ENCODE results near the gene DRC7. TPM values are rescaled to one million over a fixed set of nuclear protein-coding genes. Genes with fewer than 3 reads are reported as not detected.

The DRC7 gene
- total RNA-seq, 1 experiment from 2014 or later, result not detected

GRCh38 chr16:57701759-57702371 is 7.3 kb downstream of the DRC7 start:
- no TSS peak for BruUV-seq (replicated peaks)
- no peak overlapping the region for H3K4me3 ChIP-seq (ENCODE audit: low read depth in 2 of 2, low read length in 2 of 2)
- intact Hi-C loops (cut with micrococcal nuclease; ENCODE audit: unreplicated experiment) (no loop called here), in situ Hi-C loops (cut with HindIII; ENCODE audit: low pct_unique_long_range_greater_than_20kb, low sequenced_read_pairs) (no loop called here)
- ChIA-PET CTCF (no interaction called here), POLR2A (no interaction called here)
- no peaks in the 10 kb centered on the region for H3K9me3 ChIP-seq (ENCODE audit: control insufficient read depth, insufficient read depth, low read depth, low read length)
- H3K4me1 ChIP-seq (ENCODE audit: control insufficient read depth, insufficient read depth, low read length), result no peaks in the 10 kb centered on the region
- no peaks in the 10 kb centered on the region for H3K27me3 ChIP-seq (ENCODE audit: control insufficient read depth, insufficient read depth, low read length)
- H3K27ac ChIP-seq (ENCODE audit: low read length), result no peak overlapping the region
- ATAC-seq (no peak), DNase-seq (ENCODE audit: low read depth, low spot score) (no peak)
- H3K36me3 ChIP-seq (ENCODE audit: control insufficient read depth, insufficient read depth, low read length), result no peaks in the 10 kb centered on the region
- TF ChIP-seq SIN3A (IDR thresholded peaks at IDR 0.05; ENCODE audit: borderline replicate concordance, insufficient read depth, low read depth, low read length) (no peak), REST (IDR thresholded peaks at IDR 0.05; ENCODE audit: insufficient read depth in 1 of 2, low read depth in 2 of 2, low read length in 1 of 2) (no peak), POLR2AphosphoS5 (IDR thresholded peaks at IDR 0.05; ENCODE audit: low read depth, low read length) (no peak), TCF7L2 (IDR thresholded peaks at IDR 0.05; ENCODE audit: low read depth, low read length) (no peak), CTCF (IDR thresholded peaks at IDR 0.05) (no peak)

DNA sequence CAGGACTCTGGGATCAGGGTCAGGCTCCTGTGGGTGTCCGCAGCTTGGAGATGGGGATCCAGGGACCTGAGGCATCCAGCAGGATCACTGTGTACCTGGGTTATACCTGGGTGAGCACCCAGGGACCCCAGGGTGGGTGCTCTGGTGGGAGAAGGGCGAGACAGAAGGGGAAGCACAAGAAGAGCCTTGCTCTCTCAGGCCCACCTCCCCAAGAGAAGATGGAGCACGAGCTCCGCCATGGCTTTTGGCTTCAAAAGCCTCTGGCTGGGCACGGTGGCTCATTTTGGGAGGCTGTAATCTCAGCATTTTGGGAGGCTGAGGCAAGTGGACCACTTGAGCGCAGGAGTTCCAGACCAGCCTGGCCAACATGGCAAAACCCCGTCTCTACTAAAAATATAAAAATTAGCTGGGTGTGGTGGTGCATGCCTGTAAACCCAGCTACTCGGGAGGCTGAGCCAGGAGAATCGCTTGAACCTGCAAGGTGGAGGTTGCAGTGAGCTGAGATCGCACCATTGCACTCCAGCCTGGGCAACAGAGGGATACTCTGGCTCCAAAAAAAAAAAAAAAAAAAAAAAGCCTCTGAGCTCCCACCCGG is 8.9 kb downstream of the DRC7 start:
- CTCF ChIA-PET, result no interaction called here
- Histone ChIP-seq H3K9me3 (ENCODE audit: control insufficient read depth, insufficient read depth, low read depth, low read length) (no peaks in the 10 kb centered on the region), H3K27me3 (ENCODE audit: control insufficient read depth, insufficient read depth, low read length) (no peaks in the 10 kb centered on the region), H3K4me1 (ENCODE audit: control insufficient read depth, insufficient read depth, low read length) (no peaks in the 10 kb centered on the region), H3K4me3 (ENCODE audit: low read depth in 2 of 2, low read length in 2 of 2) (no peak overlapping the region), H3K36me3 (ENCODE audit: control insufficient read depth, insufficient read depth, low read length) (no peaks in the 10 kb centered on the region), H3K27ac (ENCODE audit: low read length) (no peak overlapping the region)
- ATAC-seq (no peak), DNase-seq (ENCODE audit: low read depth, low spot score) (no peak)
- TF ChIP-seq POLR2AphosphoS5 (IDR thresholded peaks at IDR 0.05; ENCODE audit: low read depth, low read length), result no peak
- no peak for TF ChIP-seq TCF7L2 (IDR thresholded peaks at IDR 0.05; ENCODE audit: low read depth, low read length)
- no peak for TF ChIP-seq SIN3A (IDR thresholded peaks at IDR 0.05; ENCODE audit: borderline replicate concordance, insufficient read depth, low read depth, low read length)
- no peak for TF ChIP-seq REST (IDR thresholded peaks at IDR 0.05; ENCODE audit: insufficient read depth in 1 of 2, low read depth in 2 of 2, low read length in 1 of 2)
- no peak for TF ChIP-seq CTCF (IDR thresholded peaks at IDR 0.05)
- POLR2A ChIA-PET, result interaction anchor here (0.6 kb wide), 1 partner anchor 98 kb away, joined by 5 read pairs; no protein-coding TSS in a partner anchor
- no TSS peak for BruUV-seq (replicated peaks)
- in situ Hi-C loops (cut with HindIII; ENCODE audit: low pct_unique_long_range_greater_than_20kb, low sequenced_read_pairs) (no loop called here), intact Hi-C loops (cut with micrococcal nuclease; ENCODE audit: unreplicated experiment) (no loop called here)
